GM23248 (cell line): ENCODE data around the gene ULK4.

Source experiments
- EZH2 ChIP-seq: fragments of 200-600 bp; sonication (generic); IDR thresholded peaks from 2 replicates; pipeline ENCODE4 v1.6.1; 2018; ENCODE audit warnings: antibody characterized with exemption, mild to moderate bottlenecking; ENCODE audit not compliant: insufficient read depth, poor library complexity, severe bottlenecking
- EZH2phosphoT487 ChIP-seq: fragments of 200-600 bp; sonication (generic); IDR thresholded peaks from 2 replicates; pipeline ENCODE4 v1.6.1; 2018; ENCODE audit warnings: antibody characterized with exemption, moderate library complexity, mild to moderate bottlenecking, low read depth; ENCODE audit not compliant: insufficient read depth

DNA sequence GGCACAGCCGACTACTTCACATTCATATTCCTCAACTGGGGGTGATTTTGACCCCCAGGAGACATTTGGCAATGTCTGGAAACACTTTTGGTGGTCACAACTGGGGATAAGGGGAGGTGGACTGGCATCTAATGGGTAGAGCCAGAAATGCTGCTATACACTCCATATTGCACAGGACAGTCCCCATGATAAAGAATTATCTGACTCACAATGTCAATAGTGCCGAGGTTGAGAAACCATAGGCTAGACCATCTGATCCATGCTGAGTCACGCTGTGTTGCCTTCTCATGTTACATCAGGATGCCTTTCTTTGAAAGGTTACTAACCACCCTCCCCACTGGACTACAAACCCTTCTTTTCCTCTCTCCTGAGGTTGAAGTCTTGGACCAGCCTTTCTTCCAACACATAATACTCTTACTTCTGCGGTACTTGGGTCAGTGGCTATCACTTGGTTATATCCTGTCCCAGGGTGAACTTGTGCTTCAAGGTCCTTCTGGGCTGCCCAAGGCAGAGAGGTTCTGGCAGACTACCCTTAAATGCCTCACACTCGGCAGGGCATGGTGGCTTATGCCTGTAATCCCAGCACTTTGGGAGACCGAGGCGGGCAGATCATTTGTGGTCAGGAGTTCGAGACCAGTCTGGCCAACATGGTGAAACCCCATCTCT lies 693.8 kb downstream of the ULK4 start:
- TF ChIP-seq EZH2 (no peak), EZH2phosphoT487 (no peak)
